GM23338 (cell line): ENCODE measurements around the gene LOXL1. TPM values are rescaled to one million over a fixed set of nuclear protein-coding genes. Genes with fewer than 3 reads are reported as not detected.

Source experiments
- ATAC-seq: fragments of 200-7000 bp; cut with Tn5 transposase; 3 replicates; pipeline ENCODE4 v1.9.1; 2020
- DNase-seq: peaks from one replicate; pipeline ENCODE4 v3.0.0-alpha.2; 2015; ENCODE audit warnings: low spot score
- H2AFZ ChIP-seq: fragments of 200-600 bp; sonication (generic); 2 replicates; pipeline ENCODE4 v1.8.0; 2016; ENCODE audit warnings: antibody characterized with exemption, mild to moderate bottlenecking, moderate library complexity
- H3F3A ChIP-seq: fragments of 200-600 bp; sonication (generic); replicated peaks from 2 replicates; pipeline ENCODE4 v1.8.0; 2017; ENCODE audit warnings: antibody characterized with exemption, mixed run types, low read depth
- H3K27ac ChIP-seq: fragments of 200-600 bp; sonication (generic); 2 replicates; pipeline ENCODE4 v1.6.1; 2016; ENCODE audit warnings: low read depth
- H3K27me3 ChIP-seq: fragments of 200-600 bp; sonication (generic); 2 replicates; pipeline ENCODE4 v1.8.0; 2016; ENCODE audit warnings: mild to moderate bottlenecking, mixed run types, moderate library complexity; ENCODE audit not compliant: insufficient read depth
- H3K36me3 ChIP-seq: fragments of 200-600 bp; sonication (generic); 2 replicates; pipeline ENCODE4 v1.8.0; 2016; ENCODE audit warnings: mild to moderate bottlenecking; ENCODE audit not compliant: insufficient read depth
- H3K4me1 ChIP-seq: fragments of 200-600 bp; sonication (generic); 2 replicates; pipeline ENCODE4 v1.8.0; 2016; ENCODE audit warnings: mild to moderate bottlenecking, moderate library complexity; ENCODE audit not compliant: insufficient read depth
- H3K4me2 ChIP-seq: fragments of 200-600 bp; sonication (generic); 2 replicates; pipeline ENCODE4 v1.7.1; 2017; ENCODE audit warnings: mixed run types
- H3K4me3 ChIP-seq: fragments of 200-600 bp; sonication (generic); 2 replicates; pipeline ENCODE4 v1.6.1; 2016; ENCODE audit warnings: mixed run types
- H3K79me2 ChIP-seq: fragments of 200-600 bp; sonication (generic); replicated peaks from 2 replicates; pipeline ENCODE4 v1.8.0; 2017; ENCODE audit warnings: mild to moderate bottlenecking; ENCODE audit not compliant: insufficient read depth
- H3K9me2 ChIP-seq: fragments of 200-600 bp; sonication (generic); 2 replicates; pipeline ENCODE4 v1.8.0; 2017; ENCODE audit not compliant: insufficient read depth
- H4K20me1 ChIP-seq: fragments of 200-600 bp; sonication (generic); replicated peaks from 2 replicates; pipeline ENCODE4 v1.8.0; 2017; ENCODE audit warnings: mild to moderate bottlenecking; ENCODE audit not compliant: insufficient read depth
- H3K27ac Mint-ChIP-seq: 2 replicates; pipeline ENCODE4 v1.8.0; 2020; ENCODE audit warnings: inconsistent platforms, mild to moderate bottlenecking, moderate library complexity, mixed read lengths
- H3K27me3 Mint-ChIP-seq: 3 replicates; pipeline ENCODE4 v1.8.0; 2022; ENCODE audit warnings: low read depth, mild to moderate bottlenecking, moderate library complexity, mixed read lengths, inconsistent platforms; ENCODE audit not compliant: insufficient read depth, poor library complexity
- H3K36me3 Mint-ChIP-seq: 3 replicates; pipeline ENCODE4 v1.8.0; 2021; ENCODE audit warnings: low read depth, mild to moderate bottlenecking, inconsistent platforms, moderate library complexity, mixed read lengths
- H3K4me1 Mint-ChIP-seq: 3 replicates; pipeline ENCODE4 v1.8.0; 2020; ENCODE audit warnings: mild to moderate bottlenecking, inconsistent platforms, mixed read lengths
- H3K4me3 Mint-ChIP-seq: 3 replicates; pipeline ENCODE4 v1.8.0; 2021; ENCODE audit warnings: moderate library complexity, mild to moderate bottlenecking, inconsistent platforms, mixed read lengths
- H3K9me3 Mint-ChIP-seq: 3 replicates; pipeline ENCODE4 v1.8.0; 2020; ENCODE audit warnings: moderate library complexity, mild to moderate bottlenecking, inconsistent platforms, mixed read lengths
- CREB1 ChIP-seq: fragments of 250-450 bp; sonication (Bioruptor Pico); IDR thresholded peaks from 2 replicates; pipeline ENCODE4 v1.5.0; 2020; ENCODE audit warnings: low read depth, mild to moderate bottlenecking, moderate library complexity
- EZH2 ChIP-seq: fragments of 200-600 bp; sonication (generic); IDR thresholded peaks from one replicate; pipeline ENCODE4 v1.8.0; 2017; ENCODE audit warnings: antibody characterized with exemption, mild to moderate bottlenecking, low read depth; ENCODE audit not compliant: unreplicated experiment
- EZH2phosphoT487 ChIP-seq: fragments of 200-600 bp; sonication (generic); IDR thresholded peaks from one replicate; pipeline ENCODE4 v1.8.1; 2018; ENCODE audit warnings: antibody characterized with exemption; ENCODE audit not compliant: unreplicated experiment
- NANOG ChIP-seq: IDR thresholded peaks from 2 replicates; pipeline ENCODE4 v1.6.1; 2016; ENCODE audit warnings: antibody characterized with exemption, borderline replicate concordance
- POLR2AphosphoS5 ChIP-seq: IDR thresholded peaks from 2 replicates; pipeline ENCODE4 v1.6.1; 2016; ENCODE audit warnings: antibody characterized with exemption, low read depth
- REST ChIP-seq: IDR thresholded peaks from one replicate; pipeline ENCODE4 v1.6.1; 2018; ENCODE audit warnings: antibody characterized with exemption; ENCODE audit not compliant: unreplicated experiment
- STAT1 ChIP-seq: IDR thresholded peaks from one replicate; pipeline ENCODE4 v1.6.1; 2016; ENCODE audit warnings: antibody characterized with exemption; ENCODE audit not compliant: unreplicated experiment
- ZNF114 ChIP-seq: fragments of 250-450 bp; sonication (Bioruptor Pico); IDR thresholded peaks from 2 replicates; pipeline ENCODE4 v1.5.0; 2020; ENCODE audit warnings: mild to moderate bottlenecking, moderate library complexity
- ZNF331 ChIP-seq: fragments of 250-450 bp; sonication (Bioruptor Pico); IDR thresholded peaks from 2 replicates; pipeline ENCODE4 v1.5.0; 2020; ENCODE audit warnings: low read depth, mild to moderate bottlenecking, moderate library complexity
- ZNF462 ChIP-seq: fragments of 250-450 bp; sonication (Bioruptor Pico); IDR thresholded peaks from 2 replicates; pipeline ENCODE4 v1.5.0; 2020; ENCODE audit warnings: mild to moderate bottlenecking, moderate library complexity
- polyA plus RNA-seq: library from polyadenylated mRNA; unstranded; fragments of >200 nt; fragmentation: Nextera tagmentation; extraction: Ambion mirVana; gene quantifications from 2 replicates; pipeline ENCODE4 v1.2.1, GENCODE V29; 2016
- total RNA-seq: library from RNA; depleted of rRNA; stranded (reverse); fragments of >200 nt; shearing (Covaris generic); gene quantifications from 2 replicates; pipeline ENCODE4 v1.2.3, GENCODE V29; 2014
- TF ChIP-seq, protein P1 (sequence below), 2 experiments: fragments of 200-600 bp in 1 of 2; sonication (generic) in 1 of 2; conservative IDR thresholded peaks; 2 replicates each; pipeline versions ENCODE4 v1.5.1 to v1.6.1; 2016 to 2017; ENCODE audit warnings: antibody characterized with exemption in 2 of 2, low read depth in 2 of 2, mild to moderate bottlenecking in 2 of 2, moderate library complexity in 1 of 2
- TF ChIP-seq, protein P2 (sequence below): IDR thresholded peaks from 2 replicates; pipeline ENCODE4 v1.6.1; 2016; ENCODE audit warnings: antibody characterized with exemption

Gene LOXL1
- total and polyA plus RNA-seq, 2 experiments from 2014 or later, result 6.9 to 10.8 TPM

GRCh38 chr15:73923488-73924164 is 2.6 kb upstream of the LOXL1 start:
- H3K9me2 ChIP-seq, result no peaks in the 10 kb centered on the region
- H3F3A ChIP-seq, result no peaks in the 10 kb centered on the region
- no peak for DNase-seq
- peaks cover 6% of the 10 kb centered on the region for H3K36me3 Mint-ChIP-seq
- H3K4me3 Mint-ChIP-seq, result peak overlapping the region; percentile 42
- no peak for ATAC-seq
- H3K9me3 Mint-ChIP-seq, result no peaks in the 10 kb centered on the region
- H3K79me2 ChIP-seq, result no peaks in the 10 kb centered on the region
- no peaks in the 10 kb centered on the region for H4K20me1 ChIP-seq
- peak overlapping the region; percentile 46; the same call in 1 of the 2 replicates for H3K4me3 ChIP-seq
- H3K4me1 Mint-ChIP-seq, result peaks cover 59% of the 10 kb centered on the region
- peaks cover 15% of the 10 kb centered on the region for H3K27me3 Mint-ChIP-seq
- H3K27me3 ChIP-seq, result peaks cover 13% of the 10 kb centered on the region; the same call in 1 of the 2 replicates
- H3K27ac Mint-ChIP-seq, result peak overlapping the region; percentile 49; the same call in 1 of the 2 replicates
- no peaks in the 10 kb centered on the region for H3K36me3 ChIP-seq
- peak overlapping the region; percentile 74 for H3K4me2 ChIP-seq
- no peak overlapping the region for H3K27ac ChIP-seq
- H3K4me1 ChIP-seq, result peaks cover 56% of the 10 kb centered on the region
- TF ChIP-seq ZNF114 (no peak), ZNF462 (CRISPR knock-in tag) (no peak), EZH2phosphoT487 (no peak), STAT1 (no peak), REST (no peak), POLR2AphosphoS5 (no peak), CREB1 (CRISPR knock-in tag) (no peak), EZH2 (no peak), ZNF331 (no peak), NANOG (no peak)
- TF ChIP-seq, protein P1, sequence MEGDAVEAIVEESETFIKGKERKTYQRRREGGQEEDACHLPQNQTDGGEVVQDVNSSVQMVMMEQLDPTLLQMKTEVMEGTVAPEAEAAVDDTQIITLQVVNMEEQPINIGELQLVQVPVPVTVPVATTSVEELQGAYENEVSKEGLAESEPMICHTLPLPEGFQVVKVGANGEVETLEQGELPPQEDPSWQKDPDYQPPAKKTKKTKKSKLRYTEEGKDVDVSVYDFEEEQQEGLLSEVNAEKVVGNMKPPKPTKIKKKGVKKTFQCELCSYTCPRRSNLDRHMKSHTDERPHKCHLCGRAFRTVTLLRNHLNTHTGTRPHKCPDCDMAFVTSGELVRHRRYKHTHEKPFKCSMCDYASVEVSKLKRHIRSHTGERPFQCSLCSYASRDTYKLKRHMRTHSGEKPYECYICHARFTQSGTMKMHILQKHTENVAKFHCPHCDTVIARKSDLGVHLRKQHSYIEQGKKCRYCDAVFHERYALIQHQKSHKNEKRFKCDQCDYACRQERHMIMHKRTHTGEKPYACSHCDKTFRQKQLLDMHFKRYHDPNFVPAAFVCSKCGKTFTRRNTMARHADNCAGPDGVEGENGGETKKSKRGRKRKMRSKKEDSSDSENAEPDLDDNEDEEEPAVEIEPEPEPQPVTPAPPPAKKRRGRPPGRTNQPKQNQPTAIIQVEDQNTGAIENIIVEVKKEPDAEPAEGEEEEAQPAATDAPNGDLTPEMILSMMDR (conservative IDR thresholded peaks at IDR 0.05; ENCODE audit: low read depth in 2 of 2), result no peak
- TF ChIP-seq, protein P2, sequence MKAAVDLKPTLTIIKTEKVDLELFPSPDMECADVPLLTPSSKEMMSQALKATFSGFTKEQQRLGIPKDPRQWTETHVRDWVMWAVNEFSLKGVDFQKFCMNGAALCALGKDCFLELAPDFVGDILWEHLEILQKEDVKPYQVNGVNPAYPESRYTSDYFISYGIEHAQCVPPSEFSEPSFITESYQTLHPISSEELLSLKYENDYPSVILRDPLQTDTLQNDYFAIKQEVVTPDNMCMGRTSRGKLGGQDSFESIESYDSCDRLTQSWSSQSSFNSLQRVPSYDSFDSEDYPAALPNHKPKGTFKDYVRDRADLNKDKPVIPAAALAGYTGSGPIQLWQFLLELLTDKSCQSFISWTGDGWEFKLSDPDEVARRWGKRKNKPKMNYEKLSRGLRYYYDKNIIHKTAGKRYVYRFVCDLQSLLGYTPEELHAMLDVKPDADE, result no peak
- H2AFZ ChIP-seq, result no peak overlapping the region; the same call in 1 of the 2 replicates
